Measurements from ENCODE around the gene PSME3IP1. TPM values are rescaled to one million over a fixed set of nuclear protein-coding genes. Genes with fewer than 3 reads are reported as not detected.

Gene PSME3IP1
- total and polyA plus RNA-seq, 3 donors from 2014 or later, result 96.4 to 224 (median 122) TPM

DNA sequence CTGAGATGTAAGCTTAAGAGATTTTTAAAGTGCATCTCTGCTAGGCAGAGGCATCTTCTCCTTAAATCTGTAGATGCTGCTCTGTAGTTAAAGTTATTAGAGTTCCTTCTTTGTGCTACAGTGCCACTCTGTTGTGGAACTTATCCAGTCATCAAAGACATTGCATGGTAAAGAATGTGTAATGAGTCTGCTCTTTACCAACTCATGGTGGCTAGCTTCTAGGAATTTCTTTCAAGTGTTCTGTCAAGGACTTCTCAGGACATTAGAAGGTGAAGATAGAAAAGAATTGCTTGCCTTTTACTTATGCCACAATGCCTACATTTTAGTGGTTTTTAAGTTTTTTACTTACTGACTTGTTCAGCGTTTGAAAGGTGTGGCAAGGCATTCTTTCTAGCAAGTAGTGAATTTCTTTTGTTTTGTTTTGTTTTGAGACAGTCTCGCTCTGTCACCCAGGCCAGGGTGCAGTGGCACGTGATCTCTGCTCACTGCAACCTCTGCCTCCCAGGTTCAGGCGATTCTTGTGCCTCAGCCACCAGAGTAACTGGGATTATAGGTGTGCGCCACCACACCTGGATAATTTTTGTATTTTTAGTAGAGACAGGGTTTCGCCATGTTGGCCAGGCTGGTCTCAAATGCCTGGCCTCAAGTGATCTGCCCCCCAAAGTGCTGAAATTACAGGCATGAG lies 39.0 kb upstream of the PSME3IP1 start:
- intact Hi-C loops (cut with DNase I; ENCODE audit: low total_unique reads), result no loop called here
- H3K27ac ChIP-seq, result no peak overlapping the region
- WGBS, 2 donors, result 98% methylated on average over 6 of the region's 6 CpGs
- no peaks in the 10 kb centered on the region for H3K9me3 ChIP-seq
- no peak for DNase-seq
- H3K36me3 ChIP-seq (ENCODE audit: low read depth, missing control alignments), result no peaks in the 10 kb centered on the region
- no peaks in the 10 kb centered on the region for H3K4me1 ChIP-seq
- H3K27me3 ChIP-seq, result no peaks in the 10 kb centered on the region
- no peak for TF ChIP-seq POLR2A (IDR thresholded peaks at IDR 0.05)
- TF ChIP-seq, protein P1, sequence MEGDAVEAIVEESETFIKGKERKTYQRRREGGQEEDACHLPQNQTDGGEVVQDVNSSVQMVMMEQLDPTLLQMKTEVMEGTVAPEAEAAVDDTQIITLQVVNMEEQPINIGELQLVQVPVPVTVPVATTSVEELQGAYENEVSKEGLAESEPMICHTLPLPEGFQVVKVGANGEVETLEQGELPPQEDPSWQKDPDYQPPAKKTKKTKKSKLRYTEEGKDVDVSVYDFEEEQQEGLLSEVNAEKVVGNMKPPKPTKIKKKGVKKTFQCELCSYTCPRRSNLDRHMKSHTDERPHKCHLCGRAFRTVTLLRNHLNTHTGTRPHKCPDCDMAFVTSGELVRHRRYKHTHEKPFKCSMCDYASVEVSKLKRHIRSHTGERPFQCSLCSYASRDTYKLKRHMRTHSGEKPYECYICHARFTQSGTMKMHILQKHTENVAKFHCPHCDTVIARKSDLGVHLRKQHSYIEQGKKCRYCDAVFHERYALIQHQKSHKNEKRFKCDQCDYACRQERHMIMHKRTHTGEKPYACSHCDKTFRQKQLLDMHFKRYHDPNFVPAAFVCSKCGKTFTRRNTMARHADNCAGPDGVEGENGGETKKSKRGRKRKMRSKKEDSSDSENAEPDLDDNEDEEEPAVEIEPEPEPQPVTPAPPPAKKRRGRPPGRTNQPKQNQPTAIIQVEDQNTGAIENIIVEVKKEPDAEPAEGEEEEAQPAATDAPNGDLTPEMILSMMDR (IDR thresholded peaks at IDR 0.05), result no peak
- no peak overlapping the region for H3K4me3 ChIP-seq

DNA sequence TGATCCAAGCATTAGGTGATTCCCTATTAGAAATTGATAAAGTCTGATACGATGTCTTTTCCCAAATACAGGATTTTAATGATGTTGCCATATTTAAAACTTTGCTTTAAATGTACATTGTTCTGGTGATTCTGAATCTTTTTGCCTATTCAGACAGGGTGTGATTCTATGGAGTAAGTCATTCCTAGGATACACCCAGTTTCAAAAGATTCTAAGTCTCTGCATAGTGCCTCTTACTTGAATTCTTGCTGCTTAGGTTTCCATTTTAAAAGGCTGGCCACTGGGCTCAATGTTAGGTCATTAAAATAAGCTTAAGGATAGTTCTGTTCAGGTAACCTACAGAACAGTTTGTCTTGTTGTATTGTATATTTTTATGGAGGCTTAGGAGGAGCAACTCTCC lies 37.2 kb upstream of the PSME3IP1 start:
- no peak for DNase-seq
- 90 to 100% methylated on average over 1 of the region's 1 CpG for WGBS, 2 donors
- H3K9me3 ChIP-seq, result no peaks in the 10 kb centered on the region
- H3K4me3 ChIP-seq, result no peak overlapping the region
- no peak for TF ChIP-seq POLR2A (IDR thresholded peaks at IDR 0.05)
- TF ChIP-seq, protein P1 (IDR thresholded peaks at IDR 0.05), result no peak
- no peak overlapping the region for H3K27ac ChIP-seq
- H3K4me1 ChIP-seq, result no peaks in the 10 kb centered on the region
- intact Hi-C loops (cut with DNase I; ENCODE audit: low total_unique reads), result no loop called here
- H3K27me3 ChIP-seq, result no peaks in the 10 kb centered on the region
- H3K36me3 ChIP-seq (ENCODE audit: low read depth, missing control alignments), result no peaks in the 10 kb centered on the region

- no peak overlapping the region for H3K4me3 ChIP-seq
- H3K27ac ChIP-seq, result no peak overlapping the region
- DNase-seq, result no peak
- no peaks in the 10 kb centered on the region for H3K36me3 ChIP-seq (ENCODE audit: low read depth, missing control alignments)
- intact Hi-C loops (cut with DNase I; ENCODE audit: low total_unique reads), result no loop called here
- TF ChIP-seq, protein P1 (IDR thresholded peaks at IDR 0.05), result no peak
- TF ChIP-seq POLR2A (IDR thresholded peaks at IDR 0.05), result no peak
- H3K4me1 ChIP-seq, result no peaks in the 10 kb centered on the region
- 86 to 94% methylated on average over 2 of the region's 2 CpGs for WGBS, 2 donors
- no peaks in the 10 kb centered on the region for H3K27me3 ChIP-seq
- H3K9me3 ChIP-seq, result no peaks in the 10 kb centered on the region
These were observed 31.1 kb upstream of the PSME3IP1 start for GRCh38 chr16:57216968-57217367.

DNA sequence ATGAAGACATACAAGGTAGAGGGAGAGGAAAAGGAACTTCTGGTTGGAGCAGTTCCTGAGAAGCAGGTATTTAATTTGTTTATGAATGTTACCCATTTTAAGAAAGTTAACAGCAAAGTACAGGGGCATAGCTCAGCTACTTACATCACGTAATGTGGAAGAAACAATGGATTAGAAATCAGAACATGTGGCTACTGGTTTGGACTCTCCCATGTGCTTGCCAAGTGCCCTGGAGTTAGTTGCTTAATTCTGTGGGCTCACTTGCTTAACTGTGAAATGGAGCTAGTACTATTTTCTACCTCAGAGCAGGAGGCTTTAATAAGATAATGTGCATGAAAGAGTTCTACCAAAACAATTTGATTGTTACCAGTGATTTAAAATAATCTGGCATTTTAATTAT lies 27.6 kb upstream of the PSME3IP1 start:
- no peaks in the 10 kb centered on the region for H3K4me1 ChIP-seq
- no peaks in the 10 kb centered on the region for H3K36me3 ChIP-seq (ENCODE audit: low read depth, missing control alignments)
- no peak overlapping the region for H3K27ac ChIP-seq
- DNase-seq, result no peak
- no peak overlapping the region for H3K4me3 ChIP-seq
- H3K9me3 ChIP-seq, result no peaks in the 10 kb centered on the region
- H3K27me3 ChIP-seq, result no peaks in the 10 kb centered on the region
- TF ChIP-seq POLR2A (IDR thresholded peaks at IDR 0.05), result no peak
- TF ChIP-seq, protein P1 (IDR thresholded peaks at IDR 0.05), result no peak
- intact Hi-C loops (cut with DNase I; ENCODE audit: low total_unique reads), result no loop called here
- 90 to 100% methylated on average over 1 of the region's 1 CpG for WGBS, 2 donors

GRCh38 chr16:57209780-57210179 lies 23.9 kb upstream of the PSME3IP1 start:
- H3K4me3 ChIP-seq, result no peak overlapping the region
- TF ChIP-seq, protein P1 (IDR thresholded peaks at IDR 0.05), result no peak
- intact Hi-C loops (cut with DNase I; ENCODE audit: low total_unique reads), result no loop called here
- DNase-seq, result no peak
- no peaks in the 10 kb centered on the region for H3K27me3 ChIP-seq
- H3K36me3 ChIP-seq (ENCODE audit: low read depth, missing control alignments), result no peaks in the 10 kb centered on the region
- 97 to 100% methylated on average over 5 of the region's 5 CpGs for WGBS, 2 donors
- H3K4me1 ChIP-seq, result no peaks in the 10 kb centered on the region
- H3K27ac ChIP-seq, result no peak overlapping the region
- H3K9me3 ChIP-seq, result no peaks in the 10 kb centered on the region
